ENCODE results near the gene DDX25.

DNA sequence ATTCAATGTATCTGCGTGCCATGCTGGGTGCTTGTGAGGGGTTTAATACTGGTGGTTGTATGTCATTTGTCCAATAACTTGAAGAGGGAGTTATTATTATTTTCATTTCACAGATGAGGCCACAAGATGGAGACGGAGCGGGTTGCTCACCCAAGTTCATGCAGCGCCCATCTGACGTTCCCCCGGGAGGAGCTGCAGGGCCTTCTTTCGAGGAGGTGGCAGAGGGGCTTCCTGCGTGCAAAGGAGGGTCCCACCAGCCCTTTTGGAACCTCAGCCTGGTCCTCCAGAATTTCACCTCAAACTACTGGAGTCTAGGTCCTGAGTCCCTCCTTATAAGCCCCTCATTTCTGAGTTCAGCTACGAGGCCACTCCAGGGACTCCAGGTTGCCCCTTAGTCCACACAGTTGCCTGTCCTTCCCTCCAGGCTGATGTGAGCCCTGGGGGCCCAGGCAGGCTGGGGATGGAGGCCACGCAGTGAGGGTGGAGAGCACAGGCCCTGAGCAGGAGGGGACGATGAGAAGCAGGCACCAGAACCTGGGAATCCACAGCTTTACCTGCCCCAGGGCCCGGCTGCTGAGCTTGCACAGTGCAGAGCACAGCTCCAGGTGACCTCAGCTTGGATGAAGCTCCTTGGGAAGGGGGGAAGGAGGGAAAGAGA is 38.6 kb downstream of the DDX25 start:
- no peak for TF ChIP-seq FLYWCH1 (CRISPR knock-in tag; IDR thresholded peaks at IDR 0.05)
- TF ChIP-seq POGZ (CRISPR knock-in tag; IDR thresholded peaks at IDR 0.05): no peak
- no peak for TF ChIP-seq CREM (IDR thresholded peaks at IDR 0.05)
- TF ChIP-seq CREM (CRISPR knock-in tag; IDR thresholded peaks at IDR 0.05): no peak
- TF ChIP-seq, protein P1, sequence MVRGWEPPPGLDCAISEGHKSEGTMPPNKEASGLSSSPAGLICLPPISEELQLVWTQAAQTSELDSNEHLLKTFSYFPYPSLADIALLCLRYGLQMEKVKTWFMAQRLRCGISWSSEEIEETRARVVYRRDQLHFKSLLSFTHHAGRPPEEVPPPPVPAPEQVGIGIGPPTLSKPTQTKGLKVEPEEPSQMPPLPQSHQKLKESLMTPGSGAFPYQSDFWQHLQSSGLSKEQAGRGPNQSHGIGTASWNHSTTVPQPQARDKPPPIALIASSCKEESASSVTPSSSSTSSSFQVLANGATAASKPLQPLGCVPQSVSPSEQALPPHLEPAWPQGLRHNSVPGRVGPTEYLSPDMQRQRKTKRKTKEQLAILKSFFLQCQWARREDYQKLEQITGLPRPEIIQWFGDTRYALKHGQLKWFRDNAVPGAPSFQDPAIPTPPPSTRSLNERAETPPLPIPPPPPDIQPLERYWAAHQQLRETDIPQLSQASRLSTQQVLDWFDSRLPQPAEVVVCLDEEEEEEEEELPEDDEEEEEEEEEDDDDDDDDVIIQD (CRISPR knock-in tag; IDR thresholded peaks at IDR 0.05; ENCODE audit: low read depth): no peak
- no peak for TF ChIP-seq YY1 (IDR thresholded peaks at IDR 0.05; ENCODE audit: insufficient read depth, insufficient replicate concordance, low read depth, low read length)
- no peak for TF ChIP-seq CBFB (CRISPR knock-in tag; IDR thresholded peaks at IDR 0.05)
- no peak for TF ChIP-seq NAIF1 (CRISPR knock-in tag; IDR thresholded peaks at IDR 0.05; ENCODE audit: borderline replicate concordance)
- TF ChIP-seq, protein P2, sequence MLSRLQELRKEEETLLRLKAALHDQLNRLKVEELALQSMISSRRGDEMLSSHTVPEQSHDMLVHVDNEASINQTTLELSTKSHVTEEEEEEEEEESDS (CRISPR knock-in tag; IDR thresholded peaks at IDR 0.05; ENCODE audit: borderline replicate concordance): no peak
- TF ChIP-seq, protein P3, sequence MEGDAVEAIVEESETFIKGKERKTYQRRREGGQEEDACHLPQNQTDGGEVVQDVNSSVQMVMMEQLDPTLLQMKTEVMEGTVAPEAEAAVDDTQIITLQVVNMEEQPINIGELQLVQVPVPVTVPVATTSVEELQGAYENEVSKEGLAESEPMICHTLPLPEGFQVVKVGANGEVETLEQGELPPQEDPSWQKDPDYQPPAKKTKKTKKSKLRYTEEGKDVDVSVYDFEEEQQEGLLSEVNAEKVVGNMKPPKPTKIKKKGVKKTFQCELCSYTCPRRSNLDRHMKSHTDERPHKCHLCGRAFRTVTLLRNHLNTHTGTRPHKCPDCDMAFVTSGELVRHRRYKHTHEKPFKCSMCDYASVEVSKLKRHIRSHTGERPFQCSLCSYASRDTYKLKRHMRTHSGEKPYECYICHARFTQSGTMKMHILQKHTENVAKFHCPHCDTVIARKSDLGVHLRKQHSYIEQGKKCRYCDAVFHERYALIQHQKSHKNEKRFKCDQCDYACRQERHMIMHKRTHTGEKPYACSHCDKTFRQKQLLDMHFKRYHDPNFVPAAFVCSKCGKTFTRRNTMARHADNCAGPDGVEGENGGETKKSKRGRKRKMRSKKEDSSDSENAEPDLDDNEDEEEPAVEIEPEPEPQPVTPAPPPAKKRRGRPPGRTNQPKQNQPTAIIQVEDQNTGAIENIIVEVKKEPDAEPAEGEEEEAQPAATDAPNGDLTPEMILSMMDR (CRISPR knock-in tag; IDR thresholded peaks at IDR 0.05): no peak
